ENCODE results near the gene WDR45B.
"Not testable (repeated sequence)": the region's sequence is repeated elsewhere in the genome, so short reads cannot be mapped to it uniquely, and the experiment has no call there.

Gene WDR45B

DNA sequence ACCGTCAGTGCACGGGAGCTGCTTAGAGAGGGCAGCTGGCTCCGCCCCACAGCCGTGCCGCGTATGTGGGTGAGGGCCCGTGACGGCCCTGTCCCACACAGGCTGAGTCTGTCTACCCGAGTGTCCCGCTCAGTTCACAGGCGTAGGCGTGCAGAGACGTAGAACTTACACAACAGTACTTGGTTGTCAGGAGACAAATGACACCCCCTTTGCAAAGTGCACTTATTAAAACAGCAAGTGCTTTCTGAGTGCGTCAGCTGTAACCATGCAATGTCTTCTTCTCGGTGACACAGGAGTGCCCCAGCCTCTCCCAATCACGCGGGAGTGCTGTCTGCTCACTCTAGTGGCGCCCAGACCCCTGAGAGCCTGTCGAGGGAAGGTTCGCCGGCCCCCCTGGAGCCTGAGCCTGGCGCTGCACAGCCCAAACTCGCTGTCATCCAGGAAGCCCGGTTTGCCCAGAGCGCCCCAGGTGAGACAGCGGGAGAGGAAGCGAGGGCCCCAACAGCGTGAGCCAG, 64.5 kb downstream of the WDR45B start:
- TF ChIP-seq, protein P1, sequence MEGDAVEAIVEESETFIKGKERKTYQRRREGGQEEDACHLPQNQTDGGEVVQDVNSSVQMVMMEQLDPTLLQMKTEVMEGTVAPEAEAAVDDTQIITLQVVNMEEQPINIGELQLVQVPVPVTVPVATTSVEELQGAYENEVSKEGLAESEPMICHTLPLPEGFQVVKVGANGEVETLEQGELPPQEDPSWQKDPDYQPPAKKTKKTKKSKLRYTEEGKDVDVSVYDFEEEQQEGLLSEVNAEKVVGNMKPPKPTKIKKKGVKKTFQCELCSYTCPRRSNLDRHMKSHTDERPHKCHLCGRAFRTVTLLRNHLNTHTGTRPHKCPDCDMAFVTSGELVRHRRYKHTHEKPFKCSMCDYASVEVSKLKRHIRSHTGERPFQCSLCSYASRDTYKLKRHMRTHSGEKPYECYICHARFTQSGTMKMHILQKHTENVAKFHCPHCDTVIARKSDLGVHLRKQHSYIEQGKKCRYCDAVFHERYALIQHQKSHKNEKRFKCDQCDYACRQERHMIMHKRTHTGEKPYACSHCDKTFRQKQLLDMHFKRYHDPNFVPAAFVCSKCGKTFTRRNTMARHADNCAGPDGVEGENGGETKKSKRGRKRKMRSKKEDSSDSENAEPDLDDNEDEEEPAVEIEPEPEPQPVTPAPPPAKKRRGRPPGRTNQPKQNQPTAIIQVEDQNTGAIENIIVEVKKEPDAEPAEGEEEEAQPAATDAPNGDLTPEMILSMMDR (IDR thresholded peaks at IDR 0.05; ENCODE audit: low read depth, low read length, poor library complexity, severe bottlenecking): no peak
- TF ChIP-seq EZH2phosphoT487 (IDR thresholded peaks at IDR 0.05; ENCODE audit: borderline replicate concordance, low read length): no peak
- Histone ChIP-seq H3F3A (ENCODE audit: control insufficient read depth, insufficient read depth) (peaks cover 5% of the 10 kb centered on the region; the same call in 1 of the 2 replicates), H3K4me2 (ENCODE audit: low read length) (no peak overlapping the region), H3K27me3 (ENCODE audit: control insufficient read depth, low read length) (no peaks in the 10 kb centered on the region), H4K20me1 (ENCODE audit: control insufficient read depth, insufficient read depth, low read depth, low read length) (no peaks in the 10 kb centered on the region), H3K27ac (ENCODE audit: low read depth, low read length) (no peak overlapping the region), H3K36me3 (ENCODE audit: control insufficient read depth, low read length) (peaks cover 63% of the 10 kb centered on the region), H3K79me2 (ENCODE audit: control insufficient read depth, low read length) (peaks cover 14% of the 10 kb centered on the region), H3K9me3 (ENCODE audit: control insufficient read depth, insufficient read depth, low read length) (no peaks in the 10 kb centered on the region), H3K4me1 (ENCODE audit: control insufficient read depth, low read length) (no peaks in the 10 kb centered on the region), H3K9me2 (replicated peaks; ENCODE audit: control insufficient read depth, low read length) (no peaks in the 10 kb centered on the region), H3K4me3 (ENCODE audit: low read length) (no peak overlapping the region)

DNA sequence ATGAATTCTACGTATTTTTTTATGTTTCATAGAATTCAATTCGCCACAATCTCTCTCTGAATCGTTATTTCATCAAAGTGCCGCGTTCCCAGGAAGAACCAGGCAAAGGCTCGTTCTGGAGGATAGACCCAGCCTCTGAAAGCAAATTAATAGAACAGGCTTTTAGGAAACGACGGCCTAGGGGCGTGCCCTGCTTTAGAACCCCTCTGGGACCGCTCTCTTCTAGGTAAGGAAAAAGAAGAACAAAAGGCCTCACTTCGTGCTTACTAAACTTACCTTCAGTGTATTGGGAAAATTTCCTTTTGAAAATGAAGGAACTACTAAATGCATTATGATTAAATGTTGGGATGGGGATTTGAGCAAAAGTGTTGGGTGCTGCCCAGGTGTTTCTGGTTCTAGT, 65.5 kb downstream of the WDR45B start:
- Histone ChIP-seq H3K36me3 (ENCODE audit: control insufficient read depth, low read length) (peaks cover 63% of the 10 kb centered on the region), H3K27me3 (ENCODE audit: control insufficient read depth, low read length) (no peaks in the 10 kb centered on the region), H3K9me2 (replicated peaks; ENCODE audit: control insufficient read depth, low read length) (no peaks in the 10 kb centered on the region), H3K27ac (ENCODE audit: low read depth, low read length) (no peak overlapping the region), H3K79me2 (ENCODE audit: control insufficient read depth, low read length) (peaks cover 20% of the 10 kb centered on the region), H3K4me2 (ENCODE audit: low read length) (no peak overlapping the region), H3F3A (ENCODE audit: control insufficient read depth, insufficient read depth) (peaks cover 5% of the 10 kb centered on the region; the same call in 1 of the 2 replicates), H3K9me3 (ENCODE audit: control insufficient read depth, insufficient read depth, low read length) (no peaks in the 10 kb centered on the region), H4K20me1 (ENCODE audit: control insufficient read depth, insufficient read depth, low read depth, low read length) (no peaks in the 10 kb centered on the region), H3K4me3 (ENCODE audit: low read length) (no peak overlapping the region), H3K4me1 (ENCODE audit: control insufficient read depth, low read length) (no peaks in the 10 kb centered on the region)
- TF ChIP-seq EZH2phosphoT487 (IDR thresholded peaks at IDR 0.05; ENCODE audit: borderline replicate concordance, low read length): no peak
- TF ChIP-seq, protein P1 (IDR thresholded peaks at IDR 0.05; ENCODE audit: low read depth, low read length, poor library complexity, severe bottlenecking): no peak

DNA sequence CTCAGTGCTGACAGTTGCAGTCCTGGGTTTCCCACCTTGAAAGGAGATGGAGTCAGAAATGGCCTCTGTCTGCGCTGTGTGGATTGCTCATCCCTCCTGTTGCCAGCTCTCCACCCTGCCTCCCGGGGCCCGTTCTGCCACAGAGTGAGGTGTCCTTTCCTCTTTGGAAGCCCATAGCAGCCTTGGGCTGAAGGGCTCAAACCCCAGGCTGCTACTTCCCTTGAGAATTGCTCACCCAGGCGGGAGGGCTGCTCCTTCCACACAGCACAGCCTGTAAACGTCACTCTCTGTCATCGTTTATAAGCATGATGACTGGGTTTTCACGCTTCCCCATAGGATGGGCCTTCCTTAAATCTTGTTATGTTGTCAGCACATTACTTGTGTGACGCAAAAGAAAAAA, 66.0 kb downstream of the WDR45B start:
- H3K9me3 ChIP-seq (ENCODE audit: control insufficient read depth, insufficient read depth, low read length): no peaks in the 10 kb centered on the region
- H3K36me3 ChIP-seq (ENCODE audit: control insufficient read depth, low read length): peaks cover 61% of the 10 kb centered on the region
- peaks cover 20% of the 10 kb centered on the region for H3K79me2 ChIP-seq (ENCODE audit: control insufficient read depth, low read length)
- no peaks in the 10 kb centered on the region for H3K4me1 ChIP-seq (ENCODE audit: control insufficient read depth, low read length)
- TF ChIP-seq, protein P1 (IDR thresholded peaks at IDR 0.05; ENCODE audit: low read depth, low read length, poor library complexity, severe bottlenecking): no peak
- no peak for TF ChIP-seq EZH2phosphoT487 (IDR thresholded peaks at IDR 0.05; ENCODE audit: borderline replicate concordance, low read length)
- H3K9me2 ChIP-seq (replicated peaks; ENCODE audit: control insufficient read depth, low read length): no peaks in the 10 kb centered on the region
- H3F3A ChIP-seq (ENCODE audit: control insufficient read depth, insufficient read depth): peaks cover 4% of the 10 kb centered on the region; the same call in 1 of the 2 replicates
- H3K4me3 ChIP-seq (ENCODE audit: low read length): no peak overlapping the region
- H4K20me1 ChIP-seq (ENCODE audit: control insufficient read depth, insufficient read depth, low read depth, low read length): no peaks in the 10 kb centered on the region
- no peaks in the 10 kb centered on the region for H3K27me3 ChIP-seq (ENCODE audit: control insufficient read depth, low read length)
- H3K27ac ChIP-seq (ENCODE audit: low read depth, low read length): no peak overlapping the region
- H3K4me2 ChIP-seq (ENCODE audit: low read length): no peak overlapping the region

DNA sequence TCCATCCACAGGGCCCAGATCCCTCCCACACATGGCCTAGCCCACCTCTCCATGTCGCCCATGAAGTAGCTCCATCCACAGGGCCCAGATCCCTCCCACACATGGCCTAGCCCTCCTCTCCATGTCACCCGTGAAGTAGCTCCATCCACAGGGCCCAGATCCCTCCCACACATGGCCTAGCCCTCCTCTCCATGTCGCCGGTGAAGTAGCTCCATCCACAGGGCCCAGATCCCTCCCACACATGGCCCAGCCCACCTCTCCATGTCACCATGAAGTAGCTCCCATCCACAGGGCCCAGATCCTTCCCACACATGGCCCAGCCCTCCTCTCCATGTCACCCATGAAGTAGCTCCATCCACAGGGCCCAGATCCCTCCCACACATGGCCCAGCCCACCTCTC, 68.3 kb downstream of the WDR45B start:
- Histone ChIP-seq H3K36me3 (ENCODE audit: control insufficient read depth, low read length) (peaks cover 60% of the 10 kb centered on the region), H3K79me2 (ENCODE audit: control insufficient read depth, low read length) (peaks cover 27% of the 10 kb centered on the region)

More for the DNA sequence above, 68.3 kb downstream of the WDR45B start:
- H3K9me3 ChIP-seq (ENCODE audit: control insufficient read depth, insufficient read depth, low read length); H3K9me2 ChIP-seq (replicated peaks; ENCODE audit: control insufficient read depth, low read length); H3K27me3 ChIP-seq (ENCODE audit: control insufficient read depth, low read length); H3K4me3 ChIP-seq (ENCODE audit: low read length); H3K27ac ChIP-seq (ENCODE audit: low read depth, low read length); H4K20me1 ChIP-seq (ENCODE audit: control insufficient read depth, insufficient read depth, low read depth, low read length); H3F3A ChIP-seq (ENCODE audit: control insufficient read depth, insufficient read depth); H3K4me2 ChIP-seq (ENCODE audit: low read length); H3K4me1 ChIP-seq (ENCODE audit: control insufficient read depth, low read length): not testable (repeated sequence)

Data from DOHH2 (cell line).